Breast epithelium (tissue), 3 donors: ENCODE measurements around the gene LYVE1.

ENCODE experiments used
- POLR2A ChIP-seq: fragments of 450-650 bp; IDR thresholded peaks from one replicate; pipeline ENCODE4 v1.6.1; 2016; ENCODE audit warnings: antibody characterized with exemption, mild to moderate bottlenecking, moderate library complexity
- TF ChIP-seq, protein P1 (sequence below), 3 donors: fragments of 450-650 bp; IDR thresholded peaks; one replicate each; pipeline ENCODE4 v1.5.1; 2016 to 2017; ENCODE audit warnings: antibody characterized with exemption in 3 of 3, mild to moderate bottlenecking in 3 of 3, moderate library complexity in 3 of 3

DNA sequence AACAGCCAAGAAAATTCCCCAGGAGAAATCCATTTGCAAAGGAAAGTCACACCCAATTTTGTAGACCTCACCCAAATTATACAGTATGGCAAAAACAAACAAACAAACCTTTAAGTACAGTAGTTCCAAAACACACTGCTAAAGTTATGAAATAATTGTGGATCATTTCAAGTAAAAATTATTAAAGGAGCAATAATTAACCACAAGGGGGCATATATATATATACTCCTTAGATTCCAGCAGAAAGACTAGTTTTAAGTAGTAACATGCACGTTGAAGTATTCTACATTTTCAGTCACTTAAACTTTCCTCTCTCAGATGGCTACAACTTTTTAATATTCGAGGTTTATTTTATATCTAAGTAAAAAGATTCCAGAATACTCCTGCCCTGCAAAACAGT is 54.3 kb downstream of the LYVE1 start:
- no peak for TF ChIP-seq POLR2A
- TF ChIP-seq, protein P1, sequence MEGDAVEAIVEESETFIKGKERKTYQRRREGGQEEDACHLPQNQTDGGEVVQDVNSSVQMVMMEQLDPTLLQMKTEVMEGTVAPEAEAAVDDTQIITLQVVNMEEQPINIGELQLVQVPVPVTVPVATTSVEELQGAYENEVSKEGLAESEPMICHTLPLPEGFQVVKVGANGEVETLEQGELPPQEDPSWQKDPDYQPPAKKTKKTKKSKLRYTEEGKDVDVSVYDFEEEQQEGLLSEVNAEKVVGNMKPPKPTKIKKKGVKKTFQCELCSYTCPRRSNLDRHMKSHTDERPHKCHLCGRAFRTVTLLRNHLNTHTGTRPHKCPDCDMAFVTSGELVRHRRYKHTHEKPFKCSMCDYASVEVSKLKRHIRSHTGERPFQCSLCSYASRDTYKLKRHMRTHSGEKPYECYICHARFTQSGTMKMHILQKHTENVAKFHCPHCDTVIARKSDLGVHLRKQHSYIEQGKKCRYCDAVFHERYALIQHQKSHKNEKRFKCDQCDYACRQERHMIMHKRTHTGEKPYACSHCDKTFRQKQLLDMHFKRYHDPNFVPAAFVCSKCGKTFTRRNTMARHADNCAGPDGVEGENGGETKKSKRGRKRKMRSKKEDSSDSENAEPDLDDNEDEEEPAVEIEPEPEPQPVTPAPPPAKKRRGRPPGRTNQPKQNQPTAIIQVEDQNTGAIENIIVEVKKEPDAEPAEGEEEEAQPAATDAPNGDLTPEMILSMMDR (IDR thresholded peaks at IDR 0.05) = peak in 1 of 3 donors; percentile 22
